HepG2 (cell line): Measurements from ENCODE around the gene NDUFAF5. TPM values are rescaled to one million over a fixed set of nuclear protein-coding genes. Genes with fewer than 3 reads are reported as not detected.

Source experiments
- ATRX ChIP-seq: sonication (generic); formaldehyde crosslinking; IDR thresholded peaks from 2 replicates; pipeline ENCODE4 v1.4.0; 2020; ENCODE audit warnings: missing genetic modification reagents, borderline replicate concordance
- ETS1 ChIP-seq: sonication (generic); formaldehyde crosslinking; IDR thresholded peaks from 2 replicates; pipeline ENCODE4 v1.4.0; 2020; ENCODE audit warnings: missing genetic modification reagents
- FOXA3 ChIP-seq: IDR thresholded peaks from 2 replicates; pipeline ENCODE4 v1.6.1; 2016; ENCODE audit warnings: missing genetic modification reagents, missing compliant biosample characterization
- HCFC1 ChIP-seq: fragments of 150-350 bp; IDR thresholded peaks from 2 replicates; pipeline ENCODE4 v1.6.1; 2014; ENCODE audit warnings: low read depth, low read length
- IRF1 ChIP-seq: sonication (generic); formaldehyde crosslinking; IDR thresholded peaks from 2 replicates; pipeline ENCODE4 v1.4.0; 2020; ENCODE audit warnings: low read depth, mild to moderate bottlenecking, missing genetic modification reagents
- JUN ChIP-seq: sonication (generic); formaldehyde crosslinking; IDR thresholded peaks from 2 replicates; pipeline ENCODE4 v1.4.0; 2020; ENCODE audit warnings: mild to moderate bottlenecking, missing genetic modification reagents
- NFE2L2 ChIP-seq: fragments of 150-350 bp; IDR thresholded peaks from 2 replicates; pipeline ENCODE4 v1.6.1; 2014; ENCODE audit warnings: low read length
- NR0B2 ChIP-seq: sonication (generic); formaldehyde crosslinking; IDR thresholded peaks from 2 replicates; pipeline ENCODE4 v1.4.0; 2020; ENCODE audit warnings: mild to moderate bottlenecking, missing genetic modification reagents
- SYNCRIP ChIP-seq: fragments of 200-400 bp; formaldehyde crosslinking; IDR thresholded peaks from 2 replicates; pipeline ENCODE4 v1.6.1; 2018; ENCODE audit warnings: mild to moderate bottlenecking, low read depth, low read length; ENCODE audit not compliant: insufficient read depth
- TAF1 ChIP-seq: sonication (generic); formaldehyde crosslinking; IDR thresholded peaks from 2 replicates; pipeline ENCODE4 v1.4.0; 2020; ENCODE audit warnings: missing genetic modification reagents
- ZNF496 ChIP-seq: sonication (generic); formaldehyde crosslinking; IDR thresholded peaks from 2 replicates; pipeline ENCODE4 v1.8.1; 2023; ENCODE audit warnings: mild to moderate bottlenecking, moderate library complexity, missing genetic modification reagents; ENCODE audit not compliant: insufficient replicate concordance
- ZNF776 ChIP-seq: sonication (generic); formaldehyde crosslinking; IDR thresholded peaks from 2 replicates; pipeline ENCODE4 v1.4.0; 2020; ENCODE audit warnings: mild to moderate bottlenecking, missing genetic modification reagents
- ZNF878 ChIP-seq: sonication (generic); formaldehyde crosslinking; IDR thresholded peaks from 2 replicates; pipeline ENCODE4 v1.8.1; 2023; ENCODE audit warnings: mild to moderate bottlenecking, missing genetic modification reagents, moderate library complexity
- polyA plus RNA-seq, 8 experiments: library from polyadenylated mRNA; depleted of rRNA in 3 of 8; stranded (reverse) in 7 of 8; unstranded in 1 of 8; fragments of >200 nt; fragmentation: Illumina TruSeq in 4 of 8; extraction: Trizol in 4 of 8; gene quantifications; 2 replicates each; pipeline versions ENCODE4 v1.2.1 to v1.2.3, GENCODE V29; 2011 to 2016; ENCODE audit warnings: low read depth in 4 of 8, missing spikeins in 1 of 8, mixed read lengths in 1 of 8; ENCODE audit not compliant: insufficient read depth in 1 of 8
- total RNA-seq, 5 experiments: library from RNA; depleted of rRNA; stranded (reverse); fragments of >200 nt; fragmentation: Illumina TruSeq; extraction: Trizol; gene quantifications; 2 replicates each; pipeline ENCODE4 v1.2.3, GENCODE V29; 2016; ENCODE audit warnings: low read depth in 1 of 5
- TF ChIP-seq, protein P1 (sequence below): IDR thresholded peaks from 2 replicates; pipeline ENCODE4 v1.6.1; 2016; ENCODE audit warnings: missing compliant biosample characterization, missing genetic modification reagents, borderline replicate concordance
- TF ChIP-seq, protein P2 (sequence below): sonication (generic); formaldehyde crosslinking; IDR thresholded peaks from 2 replicates; pipeline ENCODE4 v1.5.0; 2020; ENCODE audit warnings: mild to moderate bottlenecking, missing genetic modification reagents
- TF ChIP-seq, protein P3 (sequence below): sonication (generic); formaldehyde crosslinking; IDR thresholded peaks from 2 replicates; pipeline ENCODE4 v1.9.0; 2022; ENCODE audit warnings: low read depth, missing genetic modification reagents
- TF ChIP-seq, protein P4 (sequence below): sonication (generic); formaldehyde crosslinking; conservative IDR thresholded peaks from 2 replicates; pipeline ENCODE4 v1.8.1; 2023; ENCODE audit warnings: missing genetic modification reagents
- TF ChIP-seq, protein P5 (sequence below): sonication (generic); formaldehyde crosslinking; IDR thresholded peaks from 2 replicates; pipeline ENCODE4 v1.5.0; 2020; ENCODE audit warnings: mild to moderate bottlenecking, missing genetic modification reagents

NDUFAF5 gene
- total and polyA plus RNA-seq, 2 of the 13 experiments (the other 11 are each of a cell fraction or from before 2014, with no cell fraction given): 23.1 to 66.7 TPM

- TF ChIP-seq IRF1: no peak
- TF ChIP-seq ZNF878 (CRISPR knock-in tag): 0 out of 2 replicates have a peak, but pooled peaks have one; percentile 43
- no peak for TF ChIP-seq NFE2L2
- TF ChIP-seq SYNCRIP: no peak
- no peak for TF ChIP-seq FOXA3 (CRISPR knock-in tag)
- no peak for TF ChIP-seq JUN (CRISPR knock-in tag)
- TF ChIP-seq ETS1 (CRISPR knock-in tag): no peak
- no peak for TF ChIP-seq ZNF496
- TF ChIP-seq, protein P1, sequence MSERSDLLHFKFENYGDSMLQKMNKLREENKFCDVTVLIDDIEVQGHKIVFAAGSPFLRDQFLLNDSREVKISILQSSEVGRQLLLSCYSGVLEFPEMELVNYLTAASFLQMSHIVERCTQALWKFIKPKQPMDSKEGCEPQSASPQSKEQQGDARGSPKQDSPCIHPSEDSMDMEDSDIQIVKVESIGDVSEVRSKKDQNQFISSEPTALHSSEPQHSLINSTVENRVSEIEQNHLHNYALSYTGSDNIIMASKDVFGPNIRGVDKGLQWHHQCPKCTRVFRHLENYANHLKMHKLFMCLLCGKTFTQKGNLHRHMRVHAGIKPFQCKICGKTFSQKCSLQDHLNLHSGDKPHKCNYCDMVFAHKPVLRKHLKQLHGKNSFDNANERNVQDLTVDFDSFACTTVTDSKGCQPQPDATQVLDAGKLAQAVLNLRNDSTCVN (CRISPR knock-in tag): peak; percentile 77
- TF ChIP-seq, protein P2, sequence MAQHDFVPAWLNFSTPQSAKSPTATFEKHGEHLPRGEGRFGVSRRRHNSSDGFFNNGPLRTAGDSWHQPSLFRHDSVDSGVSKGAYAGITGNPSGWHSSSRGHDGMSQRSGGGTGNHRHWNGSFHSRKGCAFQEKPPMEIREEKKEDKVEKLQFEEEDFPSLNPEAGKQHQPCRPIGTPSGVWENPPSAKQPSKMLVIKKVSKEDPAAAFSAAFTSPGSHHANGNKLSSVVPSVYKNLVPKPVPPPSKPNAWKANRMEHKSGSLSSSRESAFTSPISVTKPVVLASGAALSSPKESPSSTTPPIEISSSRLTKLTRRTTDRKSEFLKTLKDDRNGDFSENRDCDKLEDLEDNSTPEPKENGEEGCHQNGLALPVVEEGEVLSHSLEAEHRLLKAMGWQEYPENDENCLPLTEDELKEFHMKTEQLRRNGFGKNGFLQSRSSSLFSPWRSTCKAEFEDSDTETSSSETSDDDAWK (CRISPR knock-in tag): no peak
- TF ChIP-seq NR0B2: 0 out of 2 replicates have a peak, but pooled peaks have one; percentile 23
- TF ChIP-seq HCFC1: no peak
- TF ChIP-seq, protein P3, sequence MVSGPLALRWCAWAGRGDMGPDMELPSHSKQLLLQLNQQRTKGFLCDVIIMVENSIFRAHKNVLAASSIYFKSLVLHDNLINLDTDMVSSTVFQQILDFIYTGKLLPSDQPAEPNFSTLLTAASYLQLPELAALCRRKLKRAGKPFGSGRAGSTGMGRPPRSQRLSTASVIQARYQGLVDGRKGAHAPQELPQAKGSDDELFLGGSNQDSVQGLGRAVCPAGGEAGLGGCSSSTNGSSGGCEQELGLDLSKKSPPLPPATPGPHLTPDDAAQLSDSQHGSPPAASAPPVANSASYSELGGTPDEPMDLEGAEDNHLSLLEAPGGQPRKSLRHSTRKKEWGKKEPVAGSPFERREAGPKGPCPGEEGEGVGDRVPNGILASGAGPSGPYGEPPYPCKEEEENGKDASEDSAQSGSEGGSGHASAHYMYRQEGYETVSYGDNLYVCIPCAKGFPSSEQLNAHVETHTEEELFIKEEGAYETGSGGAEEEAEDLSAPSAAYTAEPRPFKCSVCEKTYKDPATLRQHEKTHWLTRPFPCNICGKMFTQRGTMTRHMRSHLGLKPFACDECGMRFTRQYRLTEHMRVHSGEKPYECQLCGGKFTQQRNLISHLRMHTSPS (CRISPR knock-in tag): no peak
- no peak for TF ChIP-seq ATRX (CRISPR knock-in tag)
- no peak for TF ChIP-seq TAF1 (CRISPR knock-in tag)
- TF ChIP-seq, protein P4, sequence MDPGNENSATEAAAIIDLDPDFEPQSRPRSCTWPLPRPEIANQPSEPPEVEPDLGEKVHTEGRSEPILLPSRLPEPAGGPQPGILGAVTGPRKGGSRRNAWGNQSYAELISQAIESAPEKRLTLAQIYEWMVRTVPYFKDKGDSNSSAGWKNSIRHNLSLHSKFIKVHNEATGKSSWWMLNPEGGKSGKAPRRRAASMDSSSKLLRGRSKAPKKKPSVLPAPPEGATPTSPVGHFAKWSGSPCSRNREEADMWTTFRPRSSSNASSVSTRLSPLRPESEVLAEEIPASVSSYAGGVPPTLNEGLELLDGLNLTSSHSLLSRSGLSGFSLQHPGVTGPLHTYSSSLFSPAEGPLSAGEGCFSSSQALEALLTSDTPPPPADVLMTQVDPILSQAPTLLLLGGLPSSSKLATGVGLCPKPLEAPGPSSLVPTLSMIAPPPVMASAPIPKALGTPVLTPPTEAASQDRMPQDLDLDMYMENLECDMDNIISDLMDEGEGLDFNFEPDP (CRISPR knock-in tag): no peak
- TF ChIP-seq, protein P5, sequence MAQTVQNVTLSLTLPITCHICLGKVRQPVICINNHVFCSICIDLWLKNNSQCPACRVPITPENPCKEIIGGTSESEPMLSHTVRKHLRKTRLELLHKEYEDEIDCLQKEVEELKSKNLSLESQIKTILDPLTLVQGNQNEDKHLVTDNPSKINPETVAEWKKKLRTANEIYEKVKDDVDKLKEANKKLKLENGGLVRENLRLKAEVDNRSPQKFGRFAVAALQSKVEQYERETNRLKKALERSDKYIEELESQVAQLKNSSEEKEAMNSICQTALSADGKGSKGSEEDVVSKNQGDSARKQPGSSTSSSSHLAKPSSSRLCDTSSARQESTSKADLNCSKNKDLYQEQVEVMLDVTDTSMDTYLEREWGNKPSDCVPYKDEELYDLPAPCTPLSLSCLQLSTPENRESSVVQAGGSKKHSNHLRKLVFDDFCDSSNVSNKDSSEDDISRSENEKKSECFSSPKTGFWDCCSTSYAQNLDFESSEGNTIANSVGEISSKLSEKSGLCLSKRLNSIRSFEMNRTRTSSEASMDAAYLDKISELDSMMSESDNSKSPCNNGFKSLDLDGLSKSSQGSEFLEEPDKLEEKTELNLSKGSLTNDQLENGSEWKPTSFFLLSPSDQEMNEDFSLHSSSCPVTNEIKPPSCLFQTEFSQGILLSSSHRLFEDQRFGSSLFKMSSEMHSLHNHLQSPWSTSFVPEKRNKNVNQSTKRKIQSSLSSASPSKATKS (CRISPR knock-in tag): no peak
- TF ChIP-seq ZNF776: no peak
Observed at GRCh38 chr20:13800728-13801134, 15.9 kb downstream of the NDUFAF5 start (continued).
